Measurements from ENCODE around the gene FAM3A.

The FAM3A gene

DNA sequence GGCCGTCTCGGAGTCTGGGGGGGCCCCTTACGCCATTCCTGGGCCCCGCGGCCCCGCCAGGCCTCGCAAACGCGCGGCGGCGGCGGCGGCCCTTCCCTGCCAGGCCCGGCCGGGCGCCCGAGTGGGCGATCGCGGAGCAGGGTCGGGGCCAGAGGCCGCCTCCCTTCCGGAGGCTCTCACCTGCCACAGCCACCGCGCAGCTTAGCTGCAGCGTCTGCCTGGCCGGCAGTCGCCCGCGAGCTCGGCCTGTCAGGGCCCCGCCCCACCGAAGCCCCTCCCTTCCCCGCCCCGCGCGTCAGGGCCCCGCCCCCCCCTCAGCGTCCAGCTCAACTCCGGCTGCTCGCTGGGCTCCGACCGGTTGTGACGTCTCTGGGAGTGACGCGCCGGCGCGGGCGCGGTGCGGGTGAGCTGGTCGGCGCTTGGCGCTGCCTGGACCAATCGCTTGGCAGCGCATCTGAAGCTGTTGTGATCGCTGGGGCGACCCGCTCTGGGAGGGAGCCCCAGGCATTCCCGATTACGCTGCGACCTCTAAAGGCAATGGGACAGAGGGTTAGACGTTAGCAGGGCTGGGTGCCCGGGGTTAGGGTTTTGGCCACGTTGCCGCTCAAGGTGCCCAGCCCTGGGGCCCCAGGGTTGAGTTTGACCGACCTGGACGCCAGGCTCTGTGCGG is 25.5 kb downstream of the FAM3A start, which contains the start of gene SLC10A3:
Gene SLC10A3 (minus strand): TSS at position 216 of the 670 bp plus-strand sequence. CDS start 1,689 bp downstream, outside the sequence.
- Mint-ChIP-seq H3K36me3 (no peaks in the 10 kb centered on the region), H3K9me3 (no peaks in the 10 kb centered on the region), H3K4me3 (peak within 1 kb of the TSS; percentile 89), H3K4me1 (peaks cover 20% of the 10 kb centered on the region), H3K27me3 (no peaks in the 10 kb centered on the region), H3K27ac (peak within 1 kb of the TSS; percentile 86)

DNA sequence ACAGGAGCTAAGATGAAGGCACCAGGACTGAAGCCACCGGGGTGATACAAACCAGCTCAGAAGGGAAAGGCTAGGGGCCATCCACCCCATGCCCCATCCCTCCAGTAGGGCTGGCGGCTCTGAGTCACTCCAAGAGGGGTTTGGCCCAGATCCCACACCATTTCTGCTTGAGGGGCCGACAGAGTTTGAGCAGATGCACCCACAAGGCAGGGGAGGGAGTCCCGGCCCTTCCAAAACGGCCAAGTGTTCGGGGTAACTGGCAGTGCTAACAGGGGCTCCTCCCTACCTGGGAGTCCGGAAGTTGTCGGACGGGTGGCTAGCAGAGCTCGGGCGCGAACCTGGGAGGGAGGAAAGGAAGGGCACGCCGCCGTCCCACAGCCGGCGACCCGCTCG is 26.0 kb downstream of the FAM3A start:
- Mint-ChIP-seq H3K4me3 (peak overlapping the region; percentile 89), H3K9me3 (no peaks in the 10 kb centered on the region), H3K4me1 (peaks cover 20% of the 10 kb centered on the region), H3K27me3 (no peaks in the 10 kb centered on the region), H3K27ac (peak overlapping the region; percentile 65), H3K36me3 (no peaks in the 10 kb centered on the region)

DNA sequence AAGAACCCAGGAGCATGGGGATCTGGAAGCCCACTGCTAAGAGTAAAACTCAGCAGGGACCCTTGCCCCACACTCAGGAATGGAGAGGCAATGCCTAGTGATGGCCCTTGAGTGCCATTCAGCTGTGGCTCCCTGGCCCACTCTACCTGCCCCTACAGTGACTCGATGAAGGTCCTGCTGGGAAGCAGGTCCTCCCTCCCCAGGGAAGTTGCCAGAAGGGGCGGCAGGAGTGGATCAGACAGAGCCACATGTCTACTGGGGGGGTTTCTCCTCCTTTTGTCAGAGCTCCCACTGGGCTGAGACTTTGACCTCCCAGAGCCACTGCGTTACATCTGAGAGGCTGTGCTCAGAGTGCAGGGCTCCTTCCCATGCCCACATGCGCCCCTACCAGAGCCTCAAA is 26.9 kb downstream of the FAM3A start:
- Mint-ChIP-seq H3K27me3 (no peaks in the 10 kb centered on the region), H3K9me3 (no peaks in the 10 kb centered on the region), H3K27ac (no peak overlapping the region)

DNA sequence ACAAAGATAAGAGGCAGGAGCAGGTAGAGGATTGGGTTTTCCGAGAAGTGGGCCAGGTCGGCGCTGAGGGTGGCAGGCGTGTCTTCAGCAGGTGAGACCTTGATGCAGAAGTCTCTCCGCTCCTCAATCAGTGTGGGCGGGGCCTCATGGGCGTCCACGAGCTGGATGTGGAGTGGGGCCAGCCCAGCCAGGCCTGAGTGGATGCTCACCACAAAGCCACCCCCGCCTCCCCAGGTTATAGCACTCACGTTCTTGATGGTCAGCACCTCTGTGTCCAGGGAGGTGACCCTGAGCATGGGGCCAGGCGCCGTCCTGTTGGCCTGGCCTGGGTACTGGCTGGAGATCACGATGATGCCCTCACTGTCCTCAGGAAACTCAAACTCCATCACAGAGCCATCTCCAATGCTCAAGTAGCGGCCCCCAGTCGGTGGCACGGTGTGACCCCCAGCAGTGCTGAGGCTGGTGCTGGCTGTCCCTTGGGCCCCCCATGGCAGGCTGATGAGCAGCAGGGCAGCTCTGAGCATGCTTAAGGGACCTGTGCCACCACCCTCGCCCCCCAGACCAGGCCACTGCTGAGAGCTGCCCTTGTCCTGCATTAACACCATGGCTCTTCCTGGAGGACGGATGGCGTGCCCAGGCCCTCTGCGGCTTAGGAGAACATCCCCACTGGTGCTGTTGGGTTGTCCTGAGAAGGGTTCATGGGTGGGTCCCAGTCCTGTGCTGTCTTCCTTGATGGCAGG is 27.5 kb downstream of the FAM3A start:
- H3K27me3 Mint-ChIP-seq: no peaks in the 10 kb centered on the region
- no peaks in the 10 kb centered on the region for H3K9me3 Mint-ChIP-seq
- peak overlapping the region; percentile 89 for H3K4me3 Mint-ChIP-seq
- peak overlapping the region; percentile 35 for H3K27ac Mint-ChIP-seq
- H3K4me1 Mint-ChIP-seq: peaks cover 20% of the 10 kb centered on the region
- H3K36me3 Mint-ChIP-seq: no peaks in the 10 kb centered on the region

More for the DNA sequence above, 26.9 kb downstream of the FAM3A start:
- Mint-ChIP-seq H3K4me3 (peak overlapping the region; percentile 89), H3K4me1 (peaks cover 20% of the 10 kb centered on the region), H3K36me3 (no peaks in the 10 kb centered on the region)

DNA sequence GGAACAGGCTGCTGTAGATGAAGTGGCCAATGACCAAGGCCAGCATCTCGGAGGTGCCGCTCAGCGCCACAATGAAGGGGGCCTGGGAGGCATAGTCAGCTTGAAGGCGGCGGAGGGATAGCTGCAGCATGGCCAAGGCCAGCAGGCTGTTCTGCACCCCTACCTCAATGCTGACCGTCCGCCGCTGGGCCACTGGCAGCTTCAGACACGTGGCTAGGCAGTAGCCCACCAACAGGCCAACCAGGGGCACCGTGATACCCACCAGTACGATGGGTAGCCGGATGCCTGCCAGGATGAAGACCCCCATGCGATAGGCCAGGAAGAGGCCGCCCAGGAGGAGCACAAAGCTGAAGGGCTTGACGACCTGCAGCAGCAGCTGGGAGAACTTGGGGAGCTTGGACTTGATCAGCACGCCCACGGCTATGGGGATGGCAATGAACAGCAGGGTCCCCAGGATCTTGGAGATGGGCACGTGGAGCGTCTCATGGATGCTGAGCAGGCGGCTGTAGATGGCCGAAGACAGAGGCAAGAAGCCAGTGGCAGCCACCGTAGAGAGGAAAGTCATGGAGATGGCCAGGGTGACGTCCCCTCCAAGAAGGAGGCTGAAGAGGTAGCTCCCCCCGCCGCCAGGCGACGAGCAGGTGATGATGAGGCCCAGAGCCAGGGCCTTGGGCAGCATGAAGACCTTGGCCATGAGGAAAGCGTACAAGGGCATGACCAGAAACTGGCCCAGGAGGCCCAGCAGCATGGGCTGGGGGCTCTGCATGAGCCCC is 28.3 kb downstream of the FAM3A start:
- Mint-ChIP-seq H3K27me3 (no peaks in the 10 kb centered on the region), H3K4me3 (peak overlapping the region; percentile 39), H3K4me1 (peaks cover 20% of the 10 kb centered on the region), H3K9me3 (no peaks in the 10 kb centered on the region), H3K36me3 (no peaks in the 10 kb centered on the region), H3K27ac (peak overlapping the region; percentile 35)

DNA sequence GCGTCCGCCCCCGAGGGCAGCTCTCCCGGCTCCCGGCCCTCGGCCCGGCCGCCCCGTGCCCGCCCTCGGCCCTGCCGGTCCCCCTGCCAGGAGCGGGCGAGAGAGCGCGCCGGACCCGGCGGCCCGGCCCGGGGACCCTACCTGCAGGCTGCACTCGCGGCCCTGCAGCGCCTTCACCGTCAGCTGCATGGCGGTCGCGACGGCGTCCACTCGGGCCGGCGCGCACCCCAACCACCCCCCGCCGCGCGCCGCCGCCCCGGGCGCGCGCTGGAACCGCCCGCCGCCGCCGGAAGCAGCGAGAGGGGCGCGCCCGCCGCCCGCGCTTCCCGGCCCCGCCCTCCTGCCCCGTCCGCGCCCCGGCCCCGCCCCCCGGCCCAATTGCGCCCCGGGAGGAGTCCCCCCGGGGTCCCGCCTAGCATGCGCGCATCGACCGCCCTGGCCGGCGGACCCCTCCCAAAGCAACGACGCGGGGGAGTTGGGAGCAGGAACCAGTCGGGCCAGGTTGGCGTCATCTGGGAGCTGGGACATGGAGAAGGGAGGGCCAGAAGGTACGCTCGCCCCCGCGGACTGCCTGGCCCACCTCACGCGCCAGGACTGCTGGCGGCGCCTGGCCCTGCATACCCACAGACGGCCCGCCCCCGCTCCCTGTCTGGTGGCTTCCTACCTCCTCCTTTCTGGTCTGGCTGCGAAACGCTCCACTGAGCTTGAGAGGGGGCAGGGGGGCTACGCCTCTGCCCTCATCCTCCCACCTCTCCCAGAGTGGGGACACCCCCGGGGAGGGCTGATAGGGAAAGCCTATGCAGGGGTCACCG is 29.4 kb downstream of the FAM3A start, which contains the start of gene UBL4A:
Gene UBL4A (minus strand): TSS at position 220 of the 812 bp plus-strand sequence. CDS start 31 bp downstream, at position 189.
- peak within 1 kb of the TSS; percentile 12 for H3K27ac Mint-ChIP-seq

DNA sequence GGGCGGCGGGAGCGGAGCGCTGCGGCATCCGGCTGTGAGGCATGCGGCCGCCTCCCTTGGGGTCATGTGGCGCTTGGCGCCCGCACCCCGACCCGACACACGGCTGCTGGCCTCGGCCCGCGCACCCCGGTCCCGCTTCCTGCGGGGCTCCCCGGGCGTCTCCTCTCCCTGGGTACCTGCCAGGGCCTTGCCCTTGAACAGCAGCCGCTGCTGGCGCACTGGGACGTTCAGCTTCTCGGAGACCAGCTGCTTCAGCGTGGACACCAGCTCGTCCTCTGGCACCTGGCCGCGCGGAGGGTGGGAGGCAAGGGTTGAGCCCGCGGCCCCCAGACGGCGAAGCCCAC is 30.0 kb downstream of the FAM3A start:
- Mint-ChIP-seq H3K27ac (no peak overlapping the region), H3K36me3 (no peaks in the 10 kb centered on the region), H3K4me1 (peaks cover 25% of the 10 kb centered on the region), H3K27me3 (no peaks in the 10 kb centered on the region), H3K4me3 (no peak overlapping the region), H3K9me3 (no peaks in the 10 kb centered on the region)

More for the DNA sequence above, 29.4 kb downstream of the FAM3A start, which contains the start of gene UBL4A:
- H3K27me3 Mint-ChIP-seq: no peaks in the 10 kb centered on the region
- H3K9me3 Mint-ChIP-seq: no peaks in the 10 kb centered on the region
- H3K4me1 Mint-ChIP-seq: peaks cover 25% of the 10 kb centered on the region
- H3K36me3 Mint-ChIP-seq: no peaks in the 10 kb centered on the region
- H3K4me3 Mint-ChIP-seq: peak within 1 kb of the TSS; percentile 73

DNA sequence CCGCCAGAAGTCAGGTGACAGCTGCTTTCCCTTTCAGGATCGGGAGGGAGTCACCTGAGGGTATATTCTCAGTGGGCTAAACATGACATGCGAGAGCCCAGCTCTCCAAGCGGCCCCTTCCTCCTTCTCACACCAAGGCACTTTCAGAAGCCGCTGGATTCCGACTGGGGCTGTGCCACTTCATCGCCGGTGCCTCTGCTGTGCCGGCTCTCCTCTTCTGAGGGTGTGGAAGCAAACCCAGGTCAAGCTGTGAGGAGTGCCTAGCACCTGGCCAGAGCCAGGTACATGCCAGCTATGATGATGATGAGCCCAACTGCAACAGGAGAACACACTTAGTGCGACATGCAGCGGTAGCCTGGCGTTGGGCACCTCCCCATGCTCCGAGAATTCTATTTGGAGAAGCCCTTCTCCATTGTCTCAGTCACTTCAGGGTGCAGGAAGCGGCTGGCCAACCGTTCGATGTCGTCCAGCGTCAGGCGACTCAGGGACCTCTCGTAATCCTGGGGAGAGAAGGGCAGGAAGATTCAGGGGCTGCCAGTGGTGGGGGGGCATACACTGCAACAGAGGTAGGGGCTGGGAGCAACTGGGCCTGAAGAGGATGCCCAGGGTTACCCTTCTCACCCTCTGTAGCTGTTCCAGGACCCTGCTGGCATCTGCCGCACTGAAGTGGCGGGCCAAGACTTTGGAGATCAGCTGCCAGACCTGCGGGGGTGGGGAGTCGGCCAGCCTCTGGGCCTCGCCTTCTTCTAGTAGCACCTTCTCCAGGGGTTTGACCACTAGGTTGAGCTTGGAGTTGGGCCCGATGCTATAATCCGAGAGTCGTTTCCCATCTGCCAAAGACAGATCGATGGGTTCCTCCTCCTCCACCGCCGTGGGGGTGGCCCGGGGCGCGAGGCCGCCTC is 30.6 kb downstream of the FAM3A start:
- peak overlapping the region; percentile 73 for H3K4me3 Mint-ChIP-seq

DNA sequence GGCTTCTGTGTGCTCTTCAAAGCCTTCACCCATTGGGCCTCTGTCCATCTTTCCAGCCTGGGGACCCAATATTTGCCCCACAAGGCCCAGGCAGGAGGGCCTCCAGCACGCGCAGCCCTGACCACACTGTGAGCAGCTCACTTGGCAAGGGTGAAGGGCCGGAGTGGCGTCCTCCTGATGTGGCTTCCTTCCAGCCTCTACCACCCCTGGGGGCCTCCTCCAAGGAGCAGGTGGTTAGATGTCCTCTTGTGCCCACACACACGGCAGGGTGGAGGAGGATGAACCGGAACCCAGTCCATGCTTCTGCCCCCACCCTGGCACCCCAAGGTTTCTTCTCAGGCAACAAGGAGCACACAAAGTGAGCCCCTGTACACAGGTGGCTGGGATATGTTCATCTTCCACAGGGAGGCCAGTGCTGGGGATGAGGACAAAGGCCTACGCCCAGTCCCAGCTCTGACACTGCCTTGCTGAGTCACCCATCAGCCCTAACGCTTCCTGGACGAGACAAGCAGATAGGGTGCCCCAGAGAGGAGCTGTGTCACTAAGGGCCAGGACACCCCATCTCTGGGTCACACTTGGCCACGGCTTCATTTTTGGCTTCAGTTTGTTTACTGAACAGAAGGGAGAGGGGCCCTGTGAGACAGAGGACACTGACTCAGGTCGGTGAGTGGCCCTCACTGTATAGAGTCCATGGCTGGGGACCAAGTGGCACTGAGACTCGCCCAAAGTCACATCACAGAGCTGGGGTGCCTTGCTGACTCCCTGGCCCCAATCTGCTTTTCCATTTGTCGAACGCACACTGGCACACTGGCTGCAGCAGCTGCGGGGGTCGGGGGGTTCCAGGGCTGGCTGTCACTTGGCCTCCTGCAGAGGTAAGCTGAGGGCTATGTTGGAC is 31.5 kb downstream of the FAM3A start:
- Mint-ChIP-seq H3K27ac (no peak overlapping the region), H3K4me3 (peak overlapping the region; percentile 59), H3K9me3 (no peaks in the 10 kb centered on the region), H3K4me1 (peaks cover 22% of the 10 kb centered on the region), H3K27me3 (no peaks in the 10 kb centered on the region), H3K36me3 (no peaks in the 10 kb centered on the region)

More for the DNA sequence above, 30.6 kb downstream of the FAM3A start:
- no peaks in the 10 kb centered on the region for H3K36me3 Mint-ChIP-seq
- H3K4me1 Mint-ChIP-seq: peaks cover 25% of the 10 kb centered on the region
- no peaks in the 10 kb centered on the region for H3K9me3 Mint-ChIP-seq
- no peak overlapping the region for H3K27ac Mint-ChIP-seq
- H3K27me3 Mint-ChIP-seq: no peaks in the 10 kb centered on the region

DNA sequence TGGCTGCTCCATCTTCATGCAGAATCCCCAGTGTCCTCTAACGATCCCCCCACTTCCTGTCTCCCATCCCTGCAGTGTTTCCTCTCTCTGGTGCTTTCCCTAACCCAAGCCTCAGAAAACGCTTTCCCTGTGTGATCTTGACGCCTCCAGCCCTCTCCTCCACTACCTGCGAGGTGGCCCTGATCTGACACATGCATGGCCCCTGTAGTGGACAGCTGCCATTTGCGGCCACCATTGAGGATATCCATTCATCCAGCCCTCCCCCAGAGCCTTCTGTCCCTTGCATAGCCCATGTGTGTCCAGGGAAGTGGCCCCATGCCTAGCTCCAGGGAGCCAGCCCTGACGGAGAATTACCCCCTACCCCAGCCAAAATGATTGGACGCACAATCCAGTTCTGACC is 32.7 kb downstream of the FAM3A start:
- no peaks in the 10 kb centered on the region for H3K9me3 Mint-ChIP-seq
- peaks cover 16% of the 10 kb centered on the region for H3K4me1 Mint-ChIP-seq
- no peaks in the 10 kb centered on the region for H3K36me3 Mint-ChIP-seq
- no peak overlapping the region for H3K27ac Mint-ChIP-seq
- H3K27me3 Mint-ChIP-seq: no peaks in the 10 kb centered on the region
- no peak overlapping the region for H3K4me3 Mint-ChIP-seq

DNA sequence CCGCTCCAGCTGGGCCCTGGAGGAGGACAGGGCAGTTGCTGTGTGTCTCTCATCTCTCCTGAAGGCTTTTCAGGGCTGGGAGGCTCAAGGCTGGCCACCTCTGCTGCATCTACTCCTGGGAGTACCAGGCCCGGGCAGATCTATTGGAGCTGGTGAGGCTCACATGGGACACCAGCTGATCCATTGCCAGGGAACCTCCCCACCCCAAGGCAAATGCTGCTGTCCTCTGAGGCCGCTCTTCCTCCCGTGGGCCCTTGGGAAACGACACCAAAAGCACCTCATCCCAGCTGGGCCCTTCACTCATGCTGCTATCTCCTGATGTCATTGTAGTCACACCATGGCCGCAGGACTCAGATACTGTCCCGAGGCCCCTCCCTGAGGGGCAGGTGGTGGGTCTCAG is 33.2 kb downstream of the FAM3A start:
- Mint-ChIP-seq H3K9me3 (no peaks in the 10 kb centered on the region), H3K4me1 (peaks cover 11% of the 10 kb centered on the region), H3K27ac (no peak overlapping the region), H3K27me3 (no peaks in the 10 kb centered on the region), H3K36me3 (no peaks in the 10 kb centered on the region), H3K4me3 (no peak overlapping the region)

DNA sequence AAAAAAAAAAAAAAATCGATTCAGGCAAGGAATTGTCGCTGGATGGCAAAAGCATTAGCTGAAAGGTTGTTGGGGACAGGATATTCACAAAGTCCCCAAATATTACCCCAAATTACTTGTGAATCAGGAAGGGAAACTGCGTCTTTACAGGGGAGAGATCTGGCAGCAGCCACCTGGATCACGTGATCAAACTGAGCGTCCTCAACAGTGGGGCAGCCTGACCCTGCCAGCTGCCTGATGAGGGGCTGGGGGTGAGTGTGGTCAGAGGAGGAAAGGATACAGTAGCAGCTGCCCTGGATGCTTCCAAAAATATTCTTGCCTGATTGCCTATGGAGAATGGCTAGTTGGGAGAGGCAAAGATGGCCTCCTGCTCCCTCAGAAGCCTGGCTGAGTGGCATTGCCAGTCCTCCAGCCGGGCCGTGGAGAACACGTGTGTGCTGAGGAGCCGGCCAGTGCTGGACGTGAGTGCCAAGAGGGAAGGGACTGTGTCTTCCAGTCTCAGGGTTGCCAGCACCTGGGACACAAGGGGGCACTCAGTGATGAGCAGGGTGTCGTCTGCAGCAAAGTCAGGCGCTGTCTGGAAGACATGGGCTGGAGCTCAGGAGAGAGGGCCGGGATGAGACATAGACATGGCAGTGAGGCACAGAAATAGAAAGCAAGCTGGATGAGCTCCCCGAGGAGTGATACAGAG is 34.0 kb downstream of the FAM3A start:
- Mint-ChIP-seq H3K27ac (no peak overlapping the region), H3K27me3 (no peaks in the 10 kb centered on the region), H3K4me3 (peak overlapping the region; percentile 15), H3K36me3 (no peaks in the 10 kb centered on the region), H3K9me3 (no peaks in the 10 kb centered on the region), H3K4me1 (peaks cover 16% of the 10 kb centered on the region)

DNA sequence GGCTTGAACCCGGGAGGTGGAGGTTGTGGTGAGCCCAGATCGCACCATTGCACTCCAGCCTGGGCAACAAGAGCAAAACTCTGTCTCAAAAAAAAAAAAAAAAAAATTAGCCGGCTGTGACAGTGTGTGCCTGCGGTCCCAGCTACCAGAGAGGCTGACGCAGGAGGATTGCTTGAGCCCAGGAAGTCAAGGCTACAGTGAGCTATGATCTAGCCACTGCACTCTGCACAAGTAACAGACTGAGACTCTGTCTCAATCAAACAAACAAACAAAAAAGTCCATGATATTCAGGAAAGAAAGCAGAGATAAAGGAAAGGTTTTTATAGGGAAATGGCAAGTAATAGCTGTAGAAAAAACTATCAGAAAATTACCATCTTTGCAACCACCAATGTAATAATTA is 34.8 kb downstream of the FAM3A start:
- H3K9me3 Mint-ChIP-seq: no peaks in the 10 kb centered on the region
- H3K4me1 Mint-ChIP-seq: peaks cover 25% of the 10 kb centered on the region
- H3K36me3 Mint-ChIP-seq: no peaks in the 10 kb centered on the region
- H3K27ac Mint-ChIP-seq: peak overlapping the region; percentile 38
- H3K27me3 Mint-ChIP-seq: no peaks in the 10 kb centered on the region
- H3K4me3 Mint-ChIP-seq: no peak overlapping the region
